ENCODE data around the gene POPDC2. TPM values are rescaled to one million over a fixed set of nuclear protein-coding genes. Genes with fewer than 3 reads are reported as not detected.

The POPDC2 gene
- total and polyA plus RNA-seq, 10 of the 15 experiments (the other 5 are each of a cell fraction or from before 2014, with no cell fraction given): 1.8 to 12.7 (median 3.5) TPM

DNA sequence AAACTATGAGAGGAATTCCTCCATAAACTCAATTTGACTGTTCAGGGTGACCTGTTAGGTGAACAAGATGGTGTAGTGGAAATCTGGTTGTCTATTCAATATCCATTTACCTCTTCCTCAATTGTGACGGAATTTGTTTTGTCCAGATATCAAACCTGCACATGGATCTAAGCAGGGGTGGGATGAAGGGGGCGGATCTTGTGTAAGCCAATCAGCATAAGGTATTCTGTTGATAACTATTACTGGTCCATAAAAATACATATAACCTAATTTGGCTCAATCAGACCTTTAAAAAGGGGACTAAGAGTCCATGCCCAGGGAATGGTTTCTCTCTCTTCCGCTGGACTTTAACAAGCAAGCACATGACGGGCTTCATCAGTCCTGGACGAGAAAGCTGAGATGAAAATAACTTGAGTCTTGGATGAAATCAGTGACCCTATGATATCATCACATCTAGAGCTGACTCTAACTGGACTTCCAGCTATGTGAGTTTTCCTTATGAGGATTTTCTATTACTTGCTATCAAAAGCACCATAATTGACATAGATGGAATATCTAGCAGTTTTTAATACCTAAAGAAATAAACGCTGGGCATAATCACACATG is 5.7 kb upstream of the POPDC2 start:
- no peak overlapping the region for H3K9ac ChIP-seq (ENCODE audit: control insufficient read depth, insufficient read depth, low read length)
- intact Hi-C loops (cut with micrococcal nuclease; ENCODE audit: unreplicated experiment) (no loop called here), in situ Hi-C loops (cut with MboI) (no loop called here)
- CTCF ChIA-PET: interaction anchor here (0.8 to 9.5 kb wide), 8 partner anchors 9 to 107 kb away, joined by 3 to 71 read pairs (median 4); partner anchors contain the start of genes CD80, COX17 and PLA1A
- no TSS peak for BruUV-seq (replicated peaks)
- DNase-seq (ENCODE audit: low read depth, low spot score) (no peak), ATAC-seq (no peak), FAIRE-seq (no peak)
- POLR2A ChIA-PET: interaction anchor here (1.1 to 2.1 kb wide), 3 partner anchors 9 to 66 kb away, joined by 3 to 9 read pairs (median 7); partner anchors contain the start of gene COX17
- H3K4me3 ChIP-seq: no peak overlapping the region
- 97% methylated on average over 6 of the region's 6 CpGs for WGBS (ENCODE audit: insufficient coverage, insufficient replicate concordance, low lambda C conversion rate, missing lambda C conversion rate)
- SMC1A ChIA-PET (ENCODE audit: uncharacterized antibody, unreplicated experiment): interaction anchor here (0.7 to 8.0 kb wide), 9 partner anchors 9 to 86 kb away, joined by 3 to 100 read pairs (median 4); partner anchors contain the start of gene COX17
- H3K27ac ChIP-seq (ENCODE audit: control insufficient read depth, insufficient read depth): no peak overlapping the region
- H3K79me2 ChIP-seq (ENCODE audit: control insufficient read depth, insufficient read depth, low read length): peaks cover 5% of the 10 kb centered on the region
- H3K4me1 ChIP-seq (ENCODE audit: control insufficient read depth, insufficient read depth, low read length): peaks cover 26% of the 10 kb centered on the region
- H2AFZ ChIP-seq (ENCODE audit: control insufficient read depth, low read depth, low read length): no peak overlapping the region
- no peaks in the 10 kb centered on the region for H4K20me1 ChIP-seq (ENCODE audit: control insufficient read depth, insufficient read depth)
- H3K36me3 ChIP-seq (ENCODE audit: control insufficient read depth in 2 of 2, insufficient read depth in 2 of 2, low read length in 1 of 2): peaks cover 0 to 7% of the 10 kb centered on the region in 2 experiments; a peak in 2 of 4 replicates
- H3K4me2 ChIP-seq (ENCODE audit: control insufficient read depth, insufficient read depth): no peak overlapping the region
- RAD21 ChIA-PET (ENCODE audit: unreplicated experiment): interaction anchor here (0.9 to 5.4 kb wide), 3 partner anchors 9 to 66 kb away, joined by 4 to 52 read pairs (median 44); partner anchors contain the start of gene COX17
- no peak for TF ChIP-seq CREM (IDR thresholded peaks at IDR 0.05; ENCODE audit: low read depth)
- TF ChIP-seq ZNF622 (IDR thresholded peaks at IDR 0.05): no peak
- H3K9me3 ChIP-seq (replicated peaks; ENCODE audit: control insufficient read depth, insufficient read depth, low read length): no peaks in the 10 kb centered on the region; the same call in 2 of the 3 replicates
- H3K27me3 ChIP-seq (replicated peaks in 1 of 2; ENCODE audit: control insufficient read depth in 2 of 2, insufficient read depth in 2 of 2, low read length in 1 of 2): no peaks in the 10 kb centered on the region

DNA sequence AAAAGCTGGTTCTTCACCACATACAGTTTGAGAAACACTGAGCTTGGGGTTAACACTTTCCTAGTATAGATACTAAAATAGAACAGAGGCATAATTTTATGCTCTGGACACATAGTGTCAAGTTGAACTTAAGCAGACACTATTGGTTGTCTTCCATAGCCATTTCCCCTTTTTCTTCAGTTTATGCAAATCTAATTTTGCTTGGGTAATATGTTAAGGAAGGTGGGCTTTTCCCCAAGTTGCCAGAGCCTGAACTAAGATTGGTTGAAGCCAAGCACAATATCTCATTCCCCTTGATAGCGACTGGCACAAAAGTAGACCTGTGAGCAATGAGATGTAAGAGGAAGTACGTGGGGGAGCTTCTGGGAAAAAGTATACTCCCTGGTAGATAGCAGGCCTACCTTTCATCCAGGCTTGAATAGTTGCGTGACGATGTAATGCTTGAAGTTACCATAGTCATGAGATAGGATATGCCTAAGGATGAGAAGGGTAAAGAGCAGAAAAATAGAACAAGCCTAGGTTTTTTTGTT is 4.5 kb upstream of the POPDC2 start:
- ChIA-PET RAD21 (ENCODE audit: unreplicated experiment) (interaction anchor here (1.0 to 5.4 kb wide), 6 partner anchors 10 to 115 kb away, joined by 3 to 52 read pairs (median 10); partner anchors contain the start of gene COX17), CTCF (interaction anchor here (0.5 to 9.5 kb wide), 10 partner anchors 8 to 421 kb away, joined by 3 to 71 read pairs (median 6); partner anchors contain the start of genes COX17 and PLA1A), SMC1A (ENCODE audit: uncharacterized antibody, unreplicated experiment) (interaction anchor here (1.0 to 8.0 kb wide), 14 partner anchors 8 to 165 kb away, joined by 3 to 100 read pairs (median 4); partner anchors contain the start of genes COX17 and PLA1A), POLR2A (interaction anchor here (0.6 to 4.3 kb wide), 4 partner anchors 11 to 64 kb away, joined by 3 to 25 read pairs (median 8); partner anchors contain the start of gene COX17)
- peak; percentile 34 for ATAC-seq
- H3K27ac ChIP-seq (ENCODE audit: control insufficient read depth, insufficient read depth): peak overlapping the region; percentile 53
- 59% methylated on average over 4 of the region's 4 CpGs for WGBS (ENCODE audit: insufficient coverage, insufficient replicate concordance, low lambda C conversion rate, missing lambda C conversion rate)
- H3K4me3 ChIP-seq: no peak overlapping the region
- no peak for FAIRE-seq
- H3K9ac ChIP-seq (ENCODE audit: control insufficient read depth, insufficient read depth, low read length): no peak overlapping the region
- peaks cover 0 to 7% of the 10 kb centered on the region in 2 experiments; a peak in 2 of 4 replicates for H3K36me3 ChIP-seq (ENCODE audit: control insufficient read depth in 2 of 2, insufficient read depth in 2 of 2, low read length in 1 of 2)
- in situ Hi-C loops (cut with MboI): no loop called here
- H3K4me2 ChIP-seq (ENCODE audit: control insufficient read depth, insufficient read depth): peak overlapping the region; percentile 43
- peaks cover 30% of the 10 kb centered on the region for H3K4me1 ChIP-seq (ENCODE audit: control insufficient read depth, insufficient read depth, low read length)
- H3K79me2 ChIP-seq (ENCODE audit: control insufficient read depth, insufficient read depth, low read length): peaks cover under 1% of the 10 kb centered on the region
- H3K9me3 ChIP-seq (replicated peaks; ENCODE audit: control insufficient read depth, insufficient read depth, low read length): no peaks in the 10 kb centered on the region; the same call in 2 of the 3 replicates
- no peaks in the 10 kb centered on the region for H3K27me3 ChIP-seq (replicated peaks in 1 of 2; ENCODE audit: control insufficient read depth in 2 of 2, insufficient read depth in 2 of 2, low read length in 1 of 2)
- no peaks in the 10 kb centered on the region for H4K20me1 ChIP-seq (ENCODE audit: control insufficient read depth, insufficient read depth)
- DNase-seq (ENCODE audit: low read depth, low spot score): no peak
- BruUV-seq (replicated peaks): no TSS peak
- intact Hi-C loops (cut with micrococcal nuclease; ENCODE audit: unreplicated experiment): no loop called here
- peak overlapping the region; percentile 46 for H2AFZ ChIP-seq (ENCODE audit: control insufficient read depth, low read depth, low read length)
- TF ChIP-seq CREB1 (IDR thresholded peaks at IDR 0.05; ENCODE audit: low read depth): no peak
- TF ChIP-seq FOS (IDR thresholded peaks at IDR 0.05; ENCODE audit: borderline replicate concordance, extremely low read depth, insufficient read length): no peak
- peak; percentile 11; the same call in 1 of the 2 replicates for TF ChIP-seq NFIC (IDR thresholded peaks at IDR 0.05; ENCODE audit: low read depth, low read length)
- peak; percentile 41; the same call in 1 of the 2 replicates for TF ChIP-seq RUNX3 (IDR thresholded peaks at IDR 0.05; ENCODE audit: low read length)
- peak in 1 of 2 experiments; percentile 82; a peak in 2 of 4 replicates for TF ChIP-seq IKZF2 (IDR thresholded peaks at IDR 0.05)
- TF ChIP-seq, protein P1, sequence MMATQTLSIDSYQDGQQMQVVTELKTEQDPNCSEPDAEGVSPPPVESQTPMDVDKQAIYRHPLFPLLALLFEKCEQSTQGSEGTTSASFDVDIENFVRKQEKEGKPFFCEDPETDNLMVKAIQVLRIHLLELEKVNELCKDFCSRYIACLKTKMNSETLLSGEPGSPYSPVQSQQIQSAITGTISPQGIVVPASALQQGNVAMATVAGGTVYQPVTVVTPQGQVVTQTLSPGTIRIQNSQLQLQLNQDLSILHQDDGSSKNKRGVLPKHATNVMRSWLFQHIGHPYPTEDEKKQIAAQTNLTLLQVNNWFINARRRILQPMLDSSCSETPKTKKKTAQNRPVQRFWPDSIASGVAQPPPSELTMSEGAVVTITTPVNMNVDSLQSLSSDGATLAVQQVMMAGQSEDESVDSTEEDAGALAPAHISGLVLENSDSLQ (IDR thresholded peaks at IDR 0.05): no peak
- TF ChIP-seq, protein P2, sequence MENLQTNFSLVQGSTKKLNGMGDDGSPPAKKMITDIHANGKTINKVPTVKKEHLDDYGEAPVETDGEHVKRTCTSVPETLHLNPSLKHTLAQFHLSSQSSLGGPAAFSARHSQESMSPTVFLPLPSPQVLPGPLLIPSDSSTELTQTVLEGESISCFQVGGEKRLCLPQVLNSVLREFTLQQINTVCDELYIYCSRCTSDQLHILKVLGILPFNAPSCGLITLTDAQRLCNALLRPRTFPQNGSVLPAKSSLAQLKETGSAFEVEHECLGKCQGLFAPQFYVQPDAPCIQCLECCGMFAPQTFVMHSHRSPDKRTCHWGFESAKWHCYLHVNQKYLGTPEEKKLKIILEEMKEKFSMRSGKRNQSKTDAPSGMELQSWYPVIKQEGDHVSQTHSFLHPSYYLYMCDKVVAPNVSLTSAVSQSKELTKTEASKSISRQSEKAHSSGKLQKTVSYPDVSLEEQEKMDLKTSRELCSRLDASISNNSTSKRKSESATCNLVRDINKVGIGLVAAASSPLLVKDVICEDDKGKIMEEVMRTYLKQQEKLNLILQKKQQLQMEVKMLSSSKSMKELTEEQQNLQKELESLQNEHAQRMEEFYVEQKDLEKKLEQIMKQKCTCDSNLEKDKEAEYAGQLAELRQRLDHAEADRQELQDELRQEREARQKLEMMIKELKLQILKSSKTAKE (IDR thresholded peaks at IDR 0.05; ENCODE audit: low read depth, poor library complexity, severe bottlenecking): no peak
- no peak for TF ChIP-seq HDAC6 (IDR thresholded peaks at IDR 0.05; ENCODE audit: unreplicated experiment)
- peak; percentile 76 for TF ChIP-seq SPI1 (IDR thresholded peaks at IDR 0.05; ENCODE audit: borderline replicate concordance, insufficient read depth, low read depth, low read length)
- no peak for TF ChIP-seq NFXL1 (IDR thresholded peaks at IDR 0.05; ENCODE audit: borderline replicate concordance)
